ENCODE data around the gene NCOR2. TPM values are rescaled to one million over a fixed set of nuclear protein-coding genes. Genes with fewer than 3 reads are reported as not detected.

The NCOR2 gene
- polyA plus RNA-seq, 12 donors, result 79.0 to 179 (median 93.0) TPM; not detected in 1

DNA sequence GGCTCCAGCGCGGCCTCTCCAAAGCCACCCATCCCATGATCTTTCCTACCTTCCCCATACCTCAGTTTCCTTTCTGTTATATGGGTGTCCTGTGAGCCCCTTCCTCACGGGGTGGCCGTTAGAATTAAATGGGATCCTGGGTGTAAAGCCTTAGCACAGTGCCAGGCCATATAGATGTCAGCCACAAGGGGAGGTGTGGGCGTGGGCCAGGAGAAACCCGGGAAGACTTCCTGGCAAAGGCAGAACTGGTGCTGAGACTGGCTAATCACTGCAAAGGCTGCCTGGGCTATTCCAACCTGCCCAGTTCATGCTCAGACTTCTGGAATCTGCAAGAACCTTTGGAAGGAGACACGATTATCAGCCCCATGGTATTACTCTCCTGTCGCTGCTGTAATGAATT, 11.0 kb upstream of the NCOR2 start:
- DNase-seq, result no peak

DNA sequence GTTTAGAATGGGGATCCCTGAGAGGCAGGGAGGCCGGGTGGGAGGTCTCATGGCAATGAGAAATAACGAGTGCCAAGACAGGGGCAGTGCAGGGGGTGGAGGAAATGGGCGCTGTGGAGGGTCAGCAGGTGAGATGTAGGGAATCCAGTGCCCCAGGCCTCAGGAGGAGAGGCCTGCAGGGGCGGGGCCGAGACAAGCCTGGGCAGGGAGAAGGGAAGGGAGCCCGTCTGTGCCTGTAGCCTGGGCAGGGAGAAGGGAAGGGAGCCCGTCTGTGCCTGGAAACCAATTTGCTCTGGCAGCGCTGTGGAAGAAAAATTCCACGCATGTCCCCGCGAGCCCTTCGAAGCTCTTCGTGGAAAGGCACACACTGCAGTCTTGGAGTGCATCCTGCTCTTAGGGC, 10.6 kb upstream of the NCOR2 start:
- no peak for DNase-seq

DNA sequence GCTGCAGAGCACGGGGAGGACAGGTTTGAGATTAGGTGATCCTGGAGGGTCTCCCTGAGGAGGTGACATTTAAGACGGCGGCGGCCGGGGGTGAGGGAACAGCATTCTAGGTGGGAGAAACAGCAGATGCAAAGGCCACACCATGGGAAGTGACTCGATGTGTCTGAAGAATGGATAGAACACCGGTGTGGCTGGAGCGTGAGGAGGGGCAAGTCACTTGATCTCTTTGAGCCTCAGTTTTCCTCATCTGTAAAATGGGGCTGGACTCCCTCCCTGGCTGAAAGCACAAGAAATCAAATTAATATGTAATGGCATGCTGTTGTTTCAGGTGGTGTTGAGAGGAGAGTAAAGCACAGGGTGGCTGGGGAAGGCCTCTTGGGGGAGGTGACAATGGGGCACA, 10.0 kb upstream of the NCOR2 start:
- no peak for DNase-seq

DNA sequence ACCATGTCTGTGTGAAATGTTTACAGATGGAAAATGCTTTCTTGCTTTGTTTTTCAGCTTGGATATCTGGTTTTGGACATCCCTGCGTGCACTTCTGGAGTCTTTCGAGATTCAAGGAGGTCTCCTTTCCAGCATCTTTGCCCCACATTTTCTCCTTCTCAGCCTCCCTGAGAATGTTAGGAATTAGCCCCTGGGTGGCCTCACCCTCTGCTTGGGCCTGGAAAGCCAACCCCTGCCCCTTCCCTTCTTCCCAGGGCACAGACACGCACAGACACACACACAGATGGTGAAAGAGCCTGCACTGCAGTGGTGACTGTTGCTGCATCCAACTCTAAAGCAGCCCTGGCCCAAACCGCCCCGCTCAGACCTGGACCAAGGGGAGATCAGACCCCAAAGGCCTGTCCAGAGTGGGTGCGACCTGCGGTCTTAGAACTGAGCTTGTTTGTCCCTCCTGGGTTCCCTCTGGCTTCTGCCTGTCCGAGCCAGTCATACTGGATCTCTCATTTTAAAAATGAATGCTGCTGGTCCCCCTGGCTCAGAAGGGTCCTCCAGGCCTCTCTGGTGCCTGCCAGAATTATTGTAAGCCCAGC, 8.7 kb upstream of the NCOR2 start:
- DNase-seq, result no peak

DNA sequence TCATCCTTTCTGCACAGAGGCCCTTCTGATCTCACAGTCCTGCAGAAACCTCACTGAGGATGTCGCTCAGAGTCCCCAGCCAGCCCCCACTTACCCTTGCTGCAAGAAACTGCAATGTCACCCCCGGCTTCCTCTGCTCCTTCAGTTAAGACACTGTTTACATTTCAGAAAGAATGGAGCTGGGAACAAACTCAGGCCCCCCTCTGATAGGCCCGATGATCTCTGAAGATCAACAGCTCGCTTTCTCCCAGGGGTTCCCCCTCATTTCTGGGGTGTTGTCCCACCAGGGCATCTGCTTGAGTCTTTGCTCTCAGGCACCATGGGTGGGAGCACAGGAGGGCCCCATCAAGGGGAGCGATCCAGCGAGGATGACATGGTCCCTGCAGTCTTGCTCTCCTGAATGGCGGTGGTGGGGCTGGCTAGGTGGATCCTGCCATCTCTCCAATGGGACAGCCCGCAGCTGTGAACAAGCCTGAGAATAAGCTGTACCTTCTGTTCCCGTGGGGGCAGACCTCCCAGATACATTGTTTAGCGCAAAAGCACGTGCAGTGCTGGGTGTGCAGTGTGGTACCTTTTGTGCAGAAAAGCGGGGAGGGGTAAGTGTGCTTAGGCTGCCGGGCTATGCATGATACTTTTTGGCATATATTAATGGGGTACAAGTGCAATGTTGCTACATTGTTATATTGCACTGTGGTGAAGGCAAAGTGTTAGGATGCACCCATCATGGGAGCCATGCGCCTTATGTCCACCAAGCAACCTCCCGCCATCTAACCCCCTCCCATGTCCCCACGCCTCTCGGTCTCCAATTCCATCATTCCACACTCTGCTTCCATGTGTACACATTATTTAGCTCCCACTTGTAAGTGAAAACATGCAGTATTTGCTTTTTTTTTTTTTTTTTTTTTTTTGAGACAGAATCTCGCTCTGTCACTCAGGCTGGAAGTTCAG, 6.7 kb upstream of the NCOR2 start:
- DNase-seq, result no peak

DNA sequence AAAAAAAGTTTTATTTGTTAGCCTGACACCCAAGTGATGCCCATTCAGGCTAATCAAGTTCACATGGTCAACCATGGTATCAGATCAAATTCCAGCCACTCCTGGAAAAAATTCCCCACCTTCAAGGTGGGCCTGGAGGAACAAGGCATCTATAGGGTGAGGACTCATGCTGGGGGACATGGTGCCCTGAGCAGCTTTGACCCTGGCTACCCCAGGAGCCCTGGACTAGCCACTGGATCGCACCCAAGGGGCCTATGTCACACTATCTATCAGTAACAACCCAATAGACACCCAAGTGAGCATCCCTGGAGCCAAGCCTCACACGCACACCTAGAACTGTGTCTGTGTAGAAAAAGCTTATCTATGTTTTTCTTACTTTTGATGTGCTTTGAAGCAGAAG, 4.1 kb upstream of the NCOR2 start:
- DNase-seq, result no peak

DNA sequence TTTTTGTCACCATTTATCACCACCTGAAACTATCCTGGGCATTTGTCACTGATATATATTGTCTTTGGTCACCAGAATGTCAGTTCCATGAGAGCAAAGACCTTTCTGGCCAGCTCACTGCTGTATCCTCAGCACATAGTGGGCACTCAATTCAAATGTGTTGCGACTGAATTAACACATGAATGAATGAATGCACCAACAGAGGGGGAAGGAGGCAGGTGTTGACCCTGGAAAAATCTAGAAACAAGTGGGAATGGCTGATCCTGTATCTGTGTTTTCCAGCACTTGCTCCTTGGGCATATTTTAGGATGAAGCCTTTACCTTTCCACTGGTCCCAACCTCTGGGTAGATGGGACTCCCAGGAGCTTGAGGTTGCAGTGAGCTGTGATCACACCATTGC, 3.4 kb upstream of the NCOR2 start:
- no peak for DNase-seq

DNA sequence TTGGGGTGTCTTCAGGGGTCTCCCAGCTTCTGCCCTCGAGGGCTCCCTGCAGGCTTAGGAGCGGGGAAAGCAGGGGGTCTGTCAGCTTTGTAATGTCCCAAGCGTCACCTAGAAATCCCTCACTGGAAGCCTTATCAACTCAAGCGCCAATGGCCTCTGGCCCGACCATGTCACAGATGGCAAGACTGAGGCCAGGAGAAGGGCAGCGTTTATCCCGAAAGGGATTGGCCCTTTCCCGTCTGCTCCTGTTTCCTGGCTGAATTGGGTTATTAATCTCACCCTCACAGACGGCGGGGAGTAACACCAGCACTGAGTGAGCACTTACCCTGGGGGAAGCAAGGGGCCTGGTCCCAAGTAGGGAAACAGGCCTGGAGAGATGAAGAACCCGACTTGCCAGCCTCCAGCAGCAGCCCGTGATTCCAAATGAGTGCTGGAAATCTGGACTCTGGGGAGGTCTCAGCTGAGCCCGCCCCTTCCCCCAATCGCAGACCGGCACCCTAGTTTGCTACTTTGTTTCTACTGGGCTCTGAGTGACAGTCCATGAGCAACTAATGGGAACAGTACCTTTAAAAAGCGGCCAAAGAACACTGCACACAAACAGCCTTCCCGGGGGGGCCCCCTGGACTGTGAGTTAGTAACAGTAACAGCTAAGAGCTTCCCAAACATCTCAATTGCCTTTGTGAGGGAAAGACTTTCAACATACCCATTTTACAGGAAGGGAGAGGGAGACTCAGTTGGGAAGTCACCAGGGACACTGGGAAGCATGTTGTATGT, 2.1 kb upstream of the NCOR2 start:
- no peak for DNase-seq

DNA sequence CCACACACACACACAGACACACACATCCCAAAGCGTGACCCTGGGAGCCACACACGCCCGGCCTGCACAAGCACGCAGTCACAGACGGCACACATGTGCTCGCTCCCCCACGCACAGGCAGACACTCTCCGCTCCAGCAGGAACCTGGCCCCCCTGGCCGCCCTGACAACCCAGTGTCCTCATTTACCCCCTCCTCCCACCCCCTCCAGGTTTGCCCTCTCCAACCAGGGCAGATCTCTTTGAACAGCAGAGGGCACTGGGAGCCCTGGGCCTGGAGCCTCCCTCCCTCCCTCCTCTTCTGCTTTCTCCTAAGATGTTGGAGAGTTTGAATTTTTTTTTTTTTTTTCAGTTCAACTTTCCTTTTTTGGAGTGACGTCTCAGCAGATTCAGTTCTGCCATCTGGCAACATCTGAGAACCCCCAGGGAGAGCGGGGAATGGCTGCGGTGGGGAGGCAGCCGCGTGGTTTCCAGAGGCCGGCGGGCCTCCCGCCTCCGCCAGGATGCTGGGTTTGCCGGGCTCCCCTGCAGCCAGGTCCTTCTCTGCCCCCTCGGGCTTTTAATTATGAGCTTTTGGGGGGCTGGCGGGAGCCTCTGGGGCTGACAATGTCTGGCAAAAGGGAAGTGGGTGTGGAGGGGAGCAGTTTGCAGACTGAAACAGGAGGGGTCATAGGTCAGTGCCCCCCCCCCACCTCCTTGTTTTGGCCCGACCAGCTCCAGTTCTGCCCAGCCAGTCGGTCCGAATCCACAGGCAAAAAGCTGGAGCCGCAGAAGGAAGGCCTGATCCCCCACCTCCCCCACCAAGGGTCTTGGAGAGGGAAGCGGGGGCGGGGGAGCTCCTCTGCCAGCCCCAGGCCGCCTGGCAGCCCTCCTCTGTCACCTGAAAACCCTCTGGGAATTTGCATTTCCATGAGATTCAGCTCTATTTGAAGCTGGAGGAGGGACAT, 1.3 kb upstream of the NCOR2 start:
- DNase-seq, result peak; percentile 89

DNA sequence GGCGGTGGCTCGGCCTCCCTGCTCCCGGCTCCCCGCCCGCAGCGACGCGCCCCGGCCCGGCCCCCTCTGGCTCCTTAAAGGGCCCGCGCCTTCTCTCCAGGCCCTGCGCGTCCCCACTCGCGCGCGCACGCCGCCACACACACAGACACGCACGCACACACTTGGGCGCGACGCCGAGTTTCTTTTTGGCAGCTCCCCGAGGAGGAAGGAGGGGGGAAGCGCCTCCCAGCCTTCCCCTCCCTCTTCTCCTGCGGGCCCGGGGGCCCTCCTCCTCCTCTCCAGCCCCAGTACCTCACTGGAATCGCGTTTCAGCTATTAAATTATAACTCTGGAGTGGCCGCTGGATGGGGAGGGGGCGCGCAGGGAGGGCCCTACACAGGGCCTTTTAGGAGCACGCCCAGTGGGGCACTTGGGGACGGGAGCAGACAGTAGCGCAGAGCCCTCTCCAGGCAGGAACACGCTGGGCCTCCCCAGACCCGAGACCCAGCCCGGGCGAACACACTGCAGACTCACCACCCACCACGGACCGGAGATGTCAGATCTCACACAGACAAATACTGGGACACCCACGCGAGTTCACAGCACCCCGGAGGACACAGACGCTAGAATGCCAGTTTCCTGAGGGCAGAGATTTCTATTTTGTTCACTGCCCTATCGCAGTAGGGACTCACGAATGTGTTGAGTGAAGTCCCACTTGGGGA, 411 bp upstream of the NCOR2 start:
- peak; percentile 96 for DNase-seq

DNA sequence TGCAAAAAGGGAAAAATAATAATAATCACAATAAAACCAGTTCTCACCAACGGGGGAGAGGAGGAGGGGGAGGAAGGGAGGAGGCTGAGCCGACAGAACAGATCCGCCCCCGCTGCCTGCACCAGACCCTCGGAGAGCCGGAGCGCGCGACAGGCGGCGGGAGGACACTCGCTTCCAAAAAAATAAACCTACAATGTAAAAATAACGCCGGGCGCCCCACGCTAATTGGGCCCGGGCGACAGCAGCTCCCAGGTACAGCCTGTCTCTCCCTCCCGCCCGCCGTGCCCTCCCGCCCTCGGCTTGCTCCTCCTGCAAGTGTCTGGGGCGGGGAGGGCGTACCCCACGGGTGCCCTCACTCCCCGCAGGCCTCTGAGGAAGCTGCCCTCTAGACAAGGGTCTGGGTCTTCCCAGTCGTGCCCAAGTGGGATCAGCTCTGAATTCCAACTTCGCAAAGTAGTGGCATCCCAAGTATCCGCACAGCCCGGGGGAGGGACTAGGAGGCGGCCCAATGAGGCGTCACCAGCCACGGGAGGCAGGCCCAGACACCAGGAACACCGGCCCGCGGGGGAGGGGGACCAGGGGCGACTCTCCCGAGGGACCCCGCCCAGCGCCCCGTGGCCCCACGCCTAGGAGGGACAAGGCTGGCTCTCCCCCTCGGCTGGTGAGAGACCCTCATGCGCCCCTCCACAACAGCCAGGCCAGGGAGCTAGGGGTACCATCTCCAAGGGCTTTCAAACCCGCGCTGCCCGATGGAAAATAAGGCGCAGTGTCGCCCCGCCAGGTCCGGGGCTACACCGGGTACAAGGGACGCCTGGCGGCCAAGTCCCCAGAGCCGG, 1.0 kb downstream of the NCOR2 start:
- DNase-seq, result peak; percentile 78

DNA sequence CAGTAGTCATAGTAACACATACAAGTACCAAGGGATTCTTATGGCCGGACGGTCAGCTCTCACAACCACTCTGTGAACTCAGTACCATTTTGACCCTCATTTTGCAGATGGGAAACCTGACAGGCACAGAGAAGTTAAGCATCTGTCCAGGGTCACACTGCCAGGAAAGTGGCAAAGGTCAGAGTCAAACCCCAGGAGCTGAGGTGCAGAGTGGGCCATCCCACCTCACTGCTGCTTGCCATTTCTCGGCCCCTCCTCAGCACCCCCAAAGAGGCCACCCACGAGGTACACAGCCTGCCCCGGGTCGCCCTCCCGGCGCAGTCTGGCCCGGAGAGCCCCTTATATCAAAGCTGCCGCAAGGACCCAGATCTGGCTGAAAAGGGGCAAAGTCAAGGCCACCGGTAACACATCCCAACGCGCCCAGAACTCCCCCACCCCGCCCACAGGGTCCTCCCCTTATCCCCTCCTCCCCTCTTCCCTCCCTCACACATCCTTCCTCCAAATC, 1.7 kb downstream of the NCOR2 start:
- DNase-seq, result no peak

DNA sequence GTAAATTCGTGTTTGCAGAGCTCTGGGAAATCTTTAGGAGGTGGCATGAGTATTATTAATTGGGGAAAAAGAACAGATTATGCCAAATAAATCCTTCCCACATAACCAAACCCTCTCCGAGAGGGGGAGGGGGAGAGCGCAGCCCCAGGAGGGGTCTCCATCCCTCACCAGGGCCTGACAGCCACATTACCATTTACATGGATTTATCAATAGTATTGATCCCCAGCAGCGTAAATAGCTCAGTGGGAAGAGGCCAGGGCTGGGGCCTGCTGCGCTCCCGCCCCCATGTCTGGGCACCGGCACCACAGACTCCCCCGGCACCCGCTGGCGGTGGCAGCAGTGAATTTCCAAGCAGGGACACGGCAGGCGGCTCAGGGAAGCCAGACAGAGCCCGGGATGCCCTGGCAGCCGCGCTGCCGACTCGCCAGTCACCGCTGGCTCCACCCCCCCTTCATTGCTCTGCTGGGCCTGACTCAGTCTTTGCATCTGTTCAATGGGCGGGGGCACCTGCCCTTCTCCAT, 2.4 kb downstream of the NCOR2 start:
- DNase-seq, result no peak

DNA sequence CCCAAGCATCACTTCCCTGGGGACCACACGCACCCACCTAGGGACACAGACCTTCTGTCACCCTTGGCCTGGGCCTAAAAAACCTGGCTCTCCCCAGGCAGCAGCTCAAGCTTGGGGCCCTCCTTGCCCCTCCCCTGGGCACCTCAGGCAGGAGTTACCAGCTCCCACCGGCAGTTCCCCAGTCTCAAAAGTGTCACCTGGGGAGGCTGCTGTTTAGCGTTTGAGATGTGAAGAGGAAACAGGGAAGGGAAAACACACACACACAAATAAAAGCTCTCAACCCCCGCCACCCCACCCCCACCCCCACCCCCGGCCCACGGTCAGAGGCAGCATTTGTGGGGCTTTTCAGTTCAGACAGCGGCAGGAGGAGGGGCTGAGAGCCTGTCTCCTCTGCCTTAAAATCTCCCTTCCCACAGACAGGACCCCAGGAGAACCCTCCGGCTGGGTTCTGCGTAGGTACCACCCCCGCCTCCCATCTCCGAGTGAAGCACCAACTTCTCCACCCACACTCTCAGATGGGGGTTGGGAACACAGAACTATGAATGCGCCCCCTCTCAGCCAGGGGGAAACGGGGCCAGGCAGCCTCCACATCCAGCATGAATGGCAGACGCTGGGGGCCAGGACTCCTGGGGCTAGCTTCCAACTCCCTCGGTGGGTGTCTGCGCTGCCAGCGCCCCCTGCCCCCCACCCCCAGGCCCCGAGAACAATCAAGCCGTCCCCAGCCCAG, 3.0 kb downstream of the NCOR2 start:
- no peak for DNase-seq

DNA sequence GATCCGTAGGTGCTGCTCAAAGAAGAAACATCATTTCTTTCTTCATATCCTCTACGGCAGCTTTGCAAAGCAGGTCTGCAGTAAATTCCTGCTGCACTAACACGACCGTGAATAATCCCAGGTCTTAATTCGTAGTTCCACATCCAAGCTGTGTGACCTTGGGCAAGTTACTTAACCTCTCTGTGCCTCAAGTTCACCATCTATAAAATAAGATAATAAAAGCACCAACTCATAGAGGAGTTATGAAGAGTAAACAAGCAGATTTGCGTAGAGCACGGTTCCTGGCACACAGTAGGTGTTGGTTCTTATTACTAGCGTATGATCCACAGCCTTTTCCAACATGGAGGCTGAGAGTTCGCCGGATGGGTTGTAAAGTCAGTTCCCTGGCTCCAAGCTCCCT, 3.6 kb downstream of the NCOR2 start:
- DNase-seq, result no peak

DNA sequence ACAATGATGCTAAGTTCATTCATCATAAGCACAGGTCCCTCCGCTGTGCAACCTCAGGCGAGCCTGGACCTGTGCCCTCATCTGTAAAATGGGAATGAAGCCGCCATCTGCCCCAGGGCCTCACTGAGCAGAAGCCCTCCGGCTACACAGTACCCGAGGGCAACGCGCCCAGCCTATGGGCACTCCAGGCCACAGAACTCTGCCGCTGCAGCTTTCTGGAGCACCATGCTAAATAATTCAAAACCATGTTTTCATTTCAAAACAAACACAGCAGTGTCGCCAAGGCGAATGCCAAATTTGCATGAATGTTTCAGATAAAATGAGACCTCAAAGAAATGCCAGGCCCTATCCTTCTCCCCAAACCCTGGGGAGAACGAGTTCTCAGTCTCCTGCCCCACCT, 4.0 kb downstream of the NCOR2 start:
- DNase-seq, result no peak

DNA sequence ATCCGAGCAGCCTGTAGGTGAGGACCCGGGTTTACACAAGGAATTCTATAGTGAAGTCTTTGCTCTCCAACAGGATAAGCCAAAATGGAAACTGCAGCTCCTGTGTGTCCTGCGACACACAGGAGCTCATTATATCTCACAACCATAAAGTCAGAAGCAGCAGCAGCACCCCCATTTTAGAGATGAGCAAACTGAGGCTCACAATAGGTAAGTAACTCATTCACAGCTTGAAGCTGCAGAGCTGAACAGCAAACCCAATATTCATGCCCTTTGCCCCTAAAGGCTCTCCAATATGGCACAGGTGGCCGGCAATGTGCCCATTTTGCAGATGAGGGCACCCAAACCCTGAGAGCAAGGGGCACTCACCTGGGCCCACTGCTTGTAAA, 4.6 kb downstream of the NCOR2 start:
- no peak for DNase-seq

DNA sequence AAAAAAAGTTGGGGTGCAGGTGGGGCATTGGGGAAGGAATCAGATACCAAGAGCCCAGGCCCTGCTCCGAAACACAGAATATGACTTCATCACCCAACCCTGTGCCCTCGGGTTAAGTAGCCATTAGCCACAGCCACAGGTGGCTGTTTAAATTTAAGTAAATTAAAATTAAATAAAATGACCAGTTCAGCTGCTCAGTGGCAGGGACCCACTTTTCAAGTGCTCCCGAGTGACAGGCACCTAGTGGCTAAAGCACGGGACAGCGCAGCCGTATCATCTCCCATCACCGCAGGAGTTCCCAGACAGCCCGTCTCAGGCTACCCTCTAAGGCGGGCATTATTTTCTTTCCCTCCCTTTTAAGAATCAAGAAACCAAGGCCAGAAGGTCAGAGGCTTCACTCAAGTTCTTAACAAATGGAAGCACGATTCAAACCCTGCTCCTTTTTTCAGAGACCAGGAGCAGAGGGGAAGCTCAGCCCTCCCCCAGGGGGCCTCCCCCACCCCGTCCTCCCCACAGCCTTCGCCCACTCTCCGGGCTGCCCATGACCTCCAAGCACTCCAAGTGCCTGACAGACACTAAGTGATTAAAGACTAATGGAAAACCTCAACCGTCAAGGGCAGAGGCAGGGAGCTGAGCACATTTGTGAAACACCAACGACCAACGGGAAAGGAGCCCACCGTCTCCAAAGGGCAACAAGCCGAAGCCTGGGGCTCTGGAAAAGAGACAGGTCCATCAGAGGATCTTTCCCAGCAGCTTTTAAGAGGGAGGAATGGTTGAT, 5.2 kb downstream of the NCOR2 start:
- no peak for DNase-seq

All from muscle of arm (tissue), 12 donors.